ENCODE results near the gene EFCAB8. TPM values are rescaled to one million over a fixed set of nuclear protein-coding genes. Genes with fewer than 3 reads are reported as not detected.

Gene EFCAB8
- total RNA-seq, 1 experiment from 2014 or later: not detected

DNA sequence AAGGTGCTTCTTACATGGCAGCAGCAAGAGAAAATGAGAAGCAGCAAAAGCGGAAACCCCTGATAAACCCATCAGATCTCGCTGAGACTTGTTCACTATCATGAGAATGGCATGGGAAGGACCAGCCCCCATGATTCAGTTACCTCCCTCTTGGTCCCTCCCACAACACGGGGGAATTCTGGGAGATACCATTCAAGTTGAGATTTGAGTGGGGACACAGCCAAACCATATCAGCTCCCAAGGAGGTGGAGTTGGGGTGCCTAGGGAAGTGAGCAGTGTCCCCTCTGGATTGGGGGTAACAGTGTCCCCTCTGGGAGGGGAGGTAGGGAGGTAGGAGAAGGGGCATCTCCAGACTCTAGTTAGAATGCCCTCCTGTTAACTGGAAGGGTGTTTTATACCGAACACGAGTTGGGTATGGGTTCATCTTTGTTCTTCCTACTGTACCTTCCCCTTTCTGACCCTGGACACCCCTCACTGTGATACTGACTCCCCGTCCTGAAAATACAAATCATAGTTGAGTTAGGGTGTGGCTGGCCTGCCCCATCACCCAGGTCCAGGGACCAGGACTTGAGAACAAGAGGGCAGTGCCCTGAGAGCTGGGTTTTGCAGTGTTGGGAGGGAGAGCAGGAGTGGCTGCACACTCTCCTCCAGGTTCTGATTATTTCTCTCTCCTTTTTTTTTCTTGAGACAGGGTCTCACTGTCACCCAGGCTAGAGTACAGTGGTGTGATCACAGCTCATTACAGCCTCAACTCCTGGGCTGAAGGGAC, 62.0 kb downstream of the EFCAB8 start:
- peaks cover 23% of the 10 kb centered on the region; the same call in 1 of the 2 replicates for H3K27me3 ChIP-seq (ENCODE audit: low read length)

GRCh38 chr20:32922466-32922865, 63.7 kb downstream of the EFCAB8 start:
- H3F3A ChIP-seq (ENCODE audit: low read length, unreplicated experiment): no peaks in the 10 kb centered on the region
- H4K20me1 ChIP-seq (ENCODE audit: low read length): no peaks in the 10 kb centered on the region
- no peak overlapping the region for H3K4me2 ChIP-seq (ENCODE audit: low read length)
- ChIA-PET CTCF (no interaction called here), POLR2A (ENCODE audit: unreplicated experiment) (no interaction called here)
- H2AFZ ChIP-seq (ENCODE audit: low read length): no peak overlapping the region
- no peak overlapping the region for H3K9ac ChIP-seq (ENCODE audit: low read length)
- ATAC-seq (no peak), DNase-seq (no peak)
- intact Hi-C loops (cut with micrococcal nuclease): no loop called here
- H3K27me3 ChIP-seq (ENCODE audit: low read length): peaks cover 23% of the 10 kb centered on the region; the same call in 1 of the 2 replicates
- no peaks in the 10 kb centered on the region for H3K9me2 ChIP-seq (replicated peaks; ENCODE audit: low read length)
- no TSS peak for BruUV-seq (replicated peaks)
- no peaks in the 10 kb centered on the region for H3K9me3 ChIP-seq (ENCODE audit: low read length)
- no peak for TF ChIP-seq CTCF (conservative IDR thresholded peaks at IDR 0.05; ENCODE audit: low read depth, low read length)
- no peak for TF ChIP-seq EZH2phosphoT487 (IDR thresholded peaks at IDR 0.05; ENCODE audit: borderline replicate concordance, low read length)
- no peak for TF ChIP-seq EZH2 (IDR thresholded peaks at IDR 0.05; ENCODE audit: low read length, unreplicated experiment)
- H3K27ac ChIP-seq (ENCODE audit: low read length): no peak overlapping the region
- no peaks in the 10 kb centered on the region for H3K36me3 ChIP-seq (ENCODE audit: low read depth, low read length)
- H3K79me2 ChIP-seq (ENCODE audit: low read length): no peaks in the 10 kb centered on the region
- H3K4me3 ChIP-seq (ENCODE audit: low read length): no peak overlapping the region
- no peaks in the 10 kb centered on the region for H3K4me1 ChIP-seq (ENCODE audit: insufficient read depth, low read length)

More for the DNA sequence above, 62.0 kb downstream of the EFCAB8 start:
- BruUV-seq (replicated peaks): no TSS peak
- no peak for ATAC-seq
- H2AFZ ChIP-seq (ENCODE audit: low read length): no peak overlapping the region
- TF ChIP-seq CTCF (conservative IDR thresholded peaks at IDR 0.05; ENCODE audit: low read depth, low read length): no peak
- TF ChIP-seq EZH2 (IDR thresholded peaks at IDR 0.05; ENCODE audit: low read length, unreplicated experiment): no peak
- TF ChIP-seq EZH2phosphoT487 (IDR thresholded peaks at IDR 0.05; ENCODE audit: borderline replicate concordance, low read length): no peak
- no peak overlapping the region for H3K4me3 ChIP-seq (ENCODE audit: low read length)
- H4K20me1 ChIP-seq (ENCODE audit: low read length): no peaks in the 10 kb centered on the region
- no peaks in the 10 kb centered on the region for H3K9me2 ChIP-seq (replicated peaks; ENCODE audit: low read length)
- no peaks in the 10 kb centered on the region for H3K4me1 ChIP-seq (ENCODE audit: insufficient read depth, low read length)
- intact Hi-C loops (cut with micrococcal nuclease): no loop called here
- H3K79me2 ChIP-seq (ENCODE audit: low read length): no peaks in the 10 kb centered on the region
- no peak overlapping the region for H3K4me2 ChIP-seq (ENCODE audit: low read length)
- no peaks in the 10 kb centered on the region for H3K9me3 ChIP-seq (ENCODE audit: low read length)
- no peak overlapping the region for H3K27ac ChIP-seq (ENCODE audit: low read length)
- H3F3A ChIP-seq (ENCODE audit: low read length, unreplicated experiment): no peaks in the 10 kb centered on the region
- ChIA-PET POLR2A (ENCODE audit: unreplicated experiment) (interaction anchor here (0.6 kb wide), 1 partner anchor 239 kb away, joined by 9 read pairs; no protein-coding TSS in a partner anchor), CTCF (no interaction called here)
- H3K9ac ChIP-seq (ENCODE audit: low read length): no peak overlapping the region
- no peaks in the 10 kb centered on the region for H3K36me3 ChIP-seq (ENCODE audit: low read depth, low read length)
- no peak for DNase-seq

DNA sequence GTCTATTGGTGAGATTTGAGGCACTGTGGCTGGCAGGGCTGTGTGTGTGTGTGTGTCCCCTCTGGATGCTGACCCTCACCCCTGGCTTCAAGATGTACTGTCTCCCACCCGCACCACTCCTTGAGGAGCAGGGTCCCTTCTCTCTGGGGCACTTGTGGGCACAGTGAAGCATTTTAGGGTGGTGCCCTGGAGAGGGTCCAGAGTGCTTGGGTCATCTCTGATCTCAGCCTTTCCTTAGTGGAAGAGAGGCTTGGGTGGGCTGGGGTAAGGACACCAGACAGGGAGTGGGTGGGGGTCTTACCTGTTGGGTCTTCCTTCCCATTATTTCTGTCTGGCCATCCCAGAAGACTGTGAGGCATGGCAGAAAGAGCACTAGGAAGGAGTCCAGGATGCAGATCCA, 66.1 kb downstream of the EFCAB8 start:
- no peak overlapping the region for H3K4me2 ChIP-seq (ENCODE audit: low read length)
- CTCF ChIA-PET: no interaction called here
- H3F3A ChIP-seq (ENCODE audit: low read length, unreplicated experiment): no peaks in the 10 kb centered on the region
- no peak overlapping the region for H3K9ac ChIP-seq (ENCODE audit: low read length)
- POLR2A ChIA-PET (ENCODE audit: unreplicated experiment): no interaction called here
- intact Hi-C loops (cut with micrococcal nuclease): no loop called here
- H3K9me3 ChIP-seq (ENCODE audit: low read length): no peaks in the 10 kb centered on the region
- no peak overlapping the region for H3K27ac ChIP-seq (ENCODE audit: low read length)
- no peak overlapping the region for H3K4me3 ChIP-seq (ENCODE audit: low read length)
- no peak overlapping the region for H2AFZ ChIP-seq (ENCODE audit: low read length)
- no peak for DNase-seq
- no peaks in the 10 kb centered on the region for H3K9me2 ChIP-seq (replicated peaks; ENCODE audit: low read length)
- no peaks in the 10 kb centered on the region for H3K4me1 ChIP-seq (ENCODE audit: insufficient read depth, low read length)
- no TSS peak for BruUV-seq (replicated peaks)
- H3K79me2 ChIP-seq (ENCODE audit: low read length): no peaks in the 10 kb centered on the region
- peaks cover 9% of the 10 kb centered on the region; the same call in 1 of the 2 replicates for H3K27me3 ChIP-seq (ENCODE audit: low read length)
- no peak for ATAC-seq
- no peaks in the 10 kb centered on the region for H4K20me1 ChIP-seq (ENCODE audit: low read length)
- H3K36me3 ChIP-seq (ENCODE audit: low read depth, low read length): no peaks in the 10 kb centered on the region
- TF ChIP-seq CTCF (conservative IDR thresholded peaks at IDR 0.05; ENCODE audit: low read depth, low read length) (no peak), EZH2 (IDR thresholded peaks at IDR 0.05; ENCODE audit: low read length, unreplicated experiment) (no peak), EZH2phosphoT487 (IDR thresholded peaks at IDR 0.05; ENCODE audit: borderline replicate concordance, low read length) (no peak)
